Measurements from ENCODE around the gene BCL11B. TPM values are rescaled to one million over a fixed set of nuclear protein-coding genes. Genes with fewer than 3 reads are reported as not detected.

BCL11B gene
- total and polyA plus RNA-seq, 2 of the 8 experiments (the other 6 are each of a cell fraction or from before 2014, with no cell fraction given) = 0.63 to 5.9 TPM

DNA sequence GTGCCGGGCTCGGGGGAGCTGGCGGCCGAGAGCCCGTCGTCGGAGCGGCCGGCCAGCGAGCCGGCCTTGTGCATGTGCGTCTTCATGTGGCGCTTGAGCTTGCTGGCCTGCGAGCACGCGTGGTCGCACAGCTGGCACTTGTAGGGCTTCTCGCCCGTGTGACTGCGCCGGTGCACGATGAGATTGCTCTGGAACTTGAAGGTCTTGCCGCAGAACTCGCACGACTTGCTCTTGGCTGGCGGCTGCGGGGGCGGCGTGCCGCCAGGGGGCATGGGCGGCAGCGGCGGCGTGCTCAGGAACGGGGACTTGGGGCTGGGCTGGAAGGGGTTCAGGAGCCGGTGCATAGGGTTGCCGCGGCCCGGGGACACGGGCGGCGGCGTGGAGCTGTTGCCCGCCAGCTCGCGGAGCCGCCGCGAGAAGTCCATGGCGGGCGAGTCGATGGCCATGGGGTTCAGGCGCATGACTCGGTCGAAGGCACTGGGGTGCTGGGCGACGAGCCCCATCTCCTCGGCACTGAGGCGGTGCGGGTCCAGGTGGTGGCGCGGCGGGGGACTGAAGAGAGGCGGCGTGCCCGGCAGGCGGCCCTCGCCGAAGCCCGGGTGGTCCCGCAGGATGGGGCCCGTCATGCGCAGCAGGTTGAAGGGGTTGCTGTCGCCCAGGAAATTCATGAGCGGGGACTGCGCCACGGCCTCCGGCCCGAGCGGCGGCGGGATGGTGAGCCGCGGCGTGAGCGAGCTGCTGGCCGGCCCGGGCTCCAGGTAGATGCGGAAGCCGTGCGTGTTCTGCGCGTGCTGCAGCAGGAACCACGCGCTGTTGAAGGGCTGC lies 96.5 kb downstream of the BCL11B start:
- H3K4me1 ChIP-seq (replicated peaks in 1 of 4; ENCODE audit: control insufficient read depth in 3 of 4, insufficient read depth in 4 of 4, low read length in 3 of 4) = peaks cover 0 to 7% (median 4%) of the 10 kb centered on the region in 4 experiments; a peak in 6 of 7 replicates
- no peak overlapping the region for H3K4me3 ChIP-seq (ENCODE audit: extremely low read depth in 1 of 4, insufficient read depth in 2 of 4, low read depth in 3 of 4, low read length in 4 of 4)
- no peak overlapping the region for H3K23ac ChIP-seq (ENCODE audit: insufficient read length)
- no peak overlapping the region for H2AFZ ChIP-seq (ENCODE audit: low read length)
- no peak overlapping the region for H3K27ac ChIP-seq (ENCODE audit: low read depth, low read length)
- no peak overlapping the region for H2BK120ac ChIP-seq (replicated peaks; ENCODE audit: low read depth, low read length)
- no peak overlapping the region for H2AK5ac ChIP-seq (ENCODE audit: low read depth, low read length)
- no peak overlapping the region for H3K18ac ChIP-seq (ENCODE audit: extremely low read depth, low read length)
- H2BK15ac ChIP-seq (ENCODE audit: low read length) = no peak overlapping the region
- H3K36me3 ChIP-seq (ENCODE audit: control insufficient read depth in 2 of 4, insufficient read depth in 4 of 4, low read length in 3 of 4) = peaks cover 0 to 10% (median 1%) of the 10 kb centered on the region in 4 experiments; a peak in 1 of 8 replicates
- FAIRE-seq (no peak), DNase-seq (ENCODE audit: low read depth in 1 of 2, low spot score in 2 of 2) (peak in 1 of 2 experiments; percentile 48)
- H3K14ac ChIP-seq (ENCODE audit: insufficient read length) = no peak overlapping the region
- H2BK5ac ChIP-seq (ENCODE audit: low read depth, low read length) = no peak overlapping the region
- H3K79me1 ChIP-seq (ENCODE audit: low read depth, low read length) = no peaks in the 10 kb centered on the region; the same call in 1 of the 2 replicates
- no peaks in the 10 kb centered on the region for H3K23me2 ChIP-seq (ENCODE audit: low read depth, low read length)
- no peaks in the 10 kb centered on the region for H3K9me3 ChIP-seq (ENCODE audit: insufficient read depth in 2 of 2, low read depth in 1 of 2, low read length in 1 of 2)
- no peak overlapping the region for H4K5ac ChIP-seq (ENCODE audit: insufficient read length, low read depth, low read length)
- no peaks in the 10 kb centered on the region for H3K27me3 ChIP-seq (replicated peaks in 1 of 4; ENCODE audit: control insufficient read depth in 3 of 4, extremely low read depth in 1 of 4, insufficient read depth in 3 of 4, low read length in 3 of 4)
- ChIA-PET POLR2A (ENCODE audit: partially characterized antibody) (interaction anchor here (1.1 to 1.3 kb wide), 2 partner anchors 10 to 11 kb away, joined by 3 to 4 read pairs; no protein-coding TSS in a partner anchor), CTCF (ENCODE audit: partially characterized antibody) (interaction anchor here (0.7 to 2.9 kb wide), 18 partner anchors 10 to 213 kb away, joined by 3 to 25 read pairs (median 4); no protein-coding TSS in a partner anchor)
- H4K8ac ChIP-seq (ENCODE audit: extremely low read depth, insufficient read depth, low read length) = no peak overlapping the region
- no peak overlapping the region for H3K4me2 ChIP-seq (ENCODE audit: insufficient read depth in 1 of 2, low read depth in 2 of 2, low read length in 2 of 2)
- H3K9ac ChIP-seq (replicated peaks in 1 of 4; ENCODE audit: extremely low read depth in 1 of 4, low read depth in 3 of 4, low read length in 3 of 4) = no peak overlapping the region
- no peaks in the 10 kb centered on the region for H4K20me1 ChIP-seq (replicated peaks in 1 of 2; ENCODE audit: control insufficient read depth in 1 of 2, insufficient read depth in 2 of 2, low read length in 2 of 2)
- 92% methylated on average over 65 of the region's 95 CpGs; no CpG with 5 or more reads in 1 of the 2 experiments for WGBS, 2 experiments (ENCODE audit: extremely low coverage in 1 of 2, insufficient coverage in 1 of 2, insufficient read length in 1 of 2, insufficient replicate concordance in 2 of 2, low coverage in 1 of 2, low lambda C conversion rate in 2 of 2, missing lambda C conversion rate in 1 of 2)
- H3K4ac ChIP-seq (replicated peaks; ENCODE audit: insufficient read length, low read depth, low read length) = no peak overlapping the region
- H2BK20ac ChIP-seq (ENCODE audit: low read length) = no peak overlapping the region
- H3K79me2 ChIP-seq (ENCODE audit: control insufficient read depth in 1 of 2, insufficient read depth in 2 of 2, low read length in 2 of 2) = no peaks in the 10 kb centered on the region
- no peak overlapping the region for H2BK12ac ChIP-seq (ENCODE audit: low read depth, low read length)
- peak overlapping the region; percentile 14 for H4K91ac ChIP-seq (replicated peaks; ENCODE audit: insufficient read length, low read length)
- H3K56ac ChIP-seq (replicated peaks; ENCODE audit: insufficient read length, low read depth, low read length) = no peak overlapping the region
- TF ChIP-seq KDM4A (IDR thresholded peaks at IDR 0.05; ENCODE audit: low read depth, low read length, severe bottlenecking) = no peak
- 0 out of 2 replicates have a peak, but pooled peaks have one; percentile 9 for TF ChIP-seq GABPA (IDR thresholded peaks at IDR 0.05; ENCODE audit: borderline replicate concordance, insufficient read depth, low read length)

Measured in H1 (cell line).